NOMO-1 treated with DMSO at 0.1 percent for 48 hours (cell line): ENCODE data around the gene MLANA.

Source experiments
- DNase-seq: peaks from one replicate; lab custom pipeline; 2025; ENCODE audit not compliant: unreplicated experiment; lab: John Stamatoyannopoulos, UW

MLANA gene

GRCh38 chr9:5899292-5899691, 8.6 kb downstream of the MLANA start:
- no peak for DNase-seq

GRCh38 chr9:5900622-5901021, 9.9 kb downstream of the MLANA start:
- no peak for DNase-seq

GRCh38 chr9:5902377-5902776, 11.7 kb downstream of the MLANA start:
- DNase-seq, result no peak

GRCh38 chr9:5908918-5909317, 18.2 kb downstream of the MLANA start:
- DNase-seq, result no peak

GRCh38 chr9:5909976-5910375, 19.3 kb downstream of the MLANA start:
- no peak for DNase-seq

GRCh38 chr9:5910413-5911057, 19.8 kb downstream of the MLANA start:
- DNase-seq, result no peak

- DNase-seq, result no peak
Observed at GRCh38 chr9:5915438-5915837, 24.7 kb downstream of the MLANA start.

- DNase-seq, result no peak
Observed at GRCh38 chr9:5917273-5917672, 26.6 kb downstream of the MLANA start.

- no peak for DNase-seq
Observed at GRCh38 chr9:5917888-5918287, 27.2 kb downstream of the MLANA start.

GRCh38 chr9:5918460-5918859, 27.8 kb downstream of the MLANA start:
- DNase-seq, result no peak

- no peak for DNase-seq
Observed at GRCh38 chr9:5920860-5921328, 30.2 kb downstream of the MLANA start.

- no peak for DNase-seq
Observed at GRCh38 chr9:5922192-5922591, 31.5 kb downstream of the MLANA start.

- DNase-seq, result no peak
Observed at GRCh38 chr9:5931657-5932056, 41.0 kb downstream of the MLANA start.

- no peak for DNase-seq
Observed at GRCh38 chr9:5938449-5938848, 47.8 kb downstream of the MLANA start.

- no peak for DNase-seq
Observed at GRCh38 chr9:5939530-5939929, 48.8 kb downstream of the MLANA start.

GRCh38 chr9:5941214-5941613, 50.5 kb downstream of the MLANA start:
- DNase-seq, result no peak

GRCh38 chr9:5945112-5945511, 54.4 kb downstream of the MLANA start:
- no peak for DNase-seq

- DNase-seq, result no peak
Observed at GRCh38 chr9:5947912-5948311, 57.2 kb downstream of the MLANA start.

- DNase-seq, result peak; percentile 33
Observed at GRCh38 chr9:5949103-5949699, 58.5 kb downstream of the MLANA start.

- no peak for DNase-seq
Observed at GRCh38 chr9:5950261-5950660, 59.6 kb downstream of the MLANA start.

GRCh38 chr9:5951686-5952211, 61.1 kb downstream of the MLANA start:
- no peak for DNase-seq
